Activated naive CD4-positive, alpha-beta T cell treated with anti-CD3 and anti-CD28 coated beads, Interleukin-2, amount 50 U/mL, for 16 hours (primary cell): ENCODE measurements around the gene LRTM2.

Source experiments
- DNase-seq: peaks from one replicate; pipeline ENCODE4 v3.0.0-alpha.2; 2020

LRTM2 gene

DNA sequence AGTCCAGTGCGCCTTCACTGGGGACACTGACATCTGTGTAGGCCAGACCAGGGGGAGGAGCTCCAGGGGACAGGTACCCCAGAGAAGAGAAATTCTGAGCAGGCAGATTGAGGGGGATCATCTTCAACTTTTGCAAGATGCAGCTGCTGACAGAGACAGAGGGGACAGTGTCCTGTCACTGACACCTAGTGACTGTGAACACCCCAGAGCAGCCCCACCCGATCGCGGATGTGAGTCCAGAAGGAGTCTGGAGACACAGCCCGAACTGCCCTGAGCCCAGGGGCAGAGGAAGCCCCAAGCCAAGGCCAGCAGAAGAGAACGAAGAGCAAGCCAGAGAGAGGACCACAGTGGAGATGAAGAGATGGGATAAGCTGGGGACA, 21.7 kb upstream of the LRTM2 start:
- no peak for DNase-seq

DNA sequence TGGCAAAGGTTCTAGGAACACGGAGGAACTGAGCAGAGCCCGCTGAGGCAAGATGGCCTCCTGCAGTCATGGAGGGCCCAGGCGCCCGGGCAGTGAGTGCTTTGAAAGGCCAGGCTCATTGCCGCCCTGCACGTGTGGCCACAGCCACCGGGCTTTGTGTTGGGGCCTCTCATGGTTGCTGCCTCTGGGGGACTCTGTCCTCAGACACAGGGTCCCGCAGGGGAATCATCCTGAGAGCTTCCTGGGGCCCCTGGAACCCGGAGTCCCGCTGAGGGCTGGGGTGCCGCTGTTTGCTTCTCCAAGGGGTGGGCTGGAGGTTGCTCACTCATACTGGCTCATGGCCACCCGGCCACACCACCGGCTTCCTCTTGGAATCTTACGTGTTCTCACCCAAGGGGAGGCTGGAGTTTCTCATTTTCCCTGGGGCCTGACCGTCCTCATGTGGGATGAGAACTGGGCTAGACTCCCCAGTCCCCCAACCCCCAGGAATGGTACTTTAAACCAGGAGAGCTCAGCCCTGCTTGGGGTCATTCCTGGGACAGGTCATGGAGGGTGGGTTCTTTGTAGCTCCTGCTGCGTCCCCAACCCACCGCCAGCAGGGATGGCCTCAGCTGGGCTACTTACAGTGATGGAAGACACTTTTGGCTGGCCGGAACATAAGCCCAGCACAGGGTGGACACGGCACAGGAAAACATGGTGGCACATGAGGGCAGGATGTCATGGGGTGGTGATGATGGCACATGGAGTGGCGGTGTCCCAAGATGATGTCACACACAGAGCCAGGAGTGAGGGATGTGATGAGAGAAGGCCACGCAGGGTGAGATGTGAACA, 21.1 kb upstream of the LRTM2 start:
- no peak for DNase-seq

DNA sequence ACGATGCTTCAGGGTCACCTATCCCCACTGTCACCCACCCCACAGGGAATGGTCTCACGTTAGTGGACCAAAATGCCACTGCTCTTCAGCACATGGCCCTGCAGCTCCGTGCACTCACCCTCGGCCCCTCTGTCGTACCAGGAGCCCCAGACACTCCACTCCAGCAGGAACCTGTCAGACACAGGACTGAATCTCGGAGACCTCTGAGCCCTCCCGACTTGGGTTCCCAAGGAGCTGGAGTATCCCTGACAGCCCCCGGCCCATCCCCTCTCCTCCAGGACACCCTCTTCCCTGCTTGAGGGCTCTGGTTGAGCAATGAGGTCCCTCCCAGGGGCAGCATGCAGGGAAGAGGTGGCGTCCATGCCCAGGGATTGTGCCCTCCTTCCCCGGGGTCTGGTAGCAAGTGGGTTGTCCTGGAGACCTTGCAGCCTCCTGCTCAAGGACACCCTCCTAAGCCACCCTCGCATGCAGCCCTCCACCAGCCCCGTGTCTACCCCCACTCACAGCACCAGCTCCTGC, 20.4 kb upstream of the LRTM2 start:
- no peak for DNase-seq

DNA sequence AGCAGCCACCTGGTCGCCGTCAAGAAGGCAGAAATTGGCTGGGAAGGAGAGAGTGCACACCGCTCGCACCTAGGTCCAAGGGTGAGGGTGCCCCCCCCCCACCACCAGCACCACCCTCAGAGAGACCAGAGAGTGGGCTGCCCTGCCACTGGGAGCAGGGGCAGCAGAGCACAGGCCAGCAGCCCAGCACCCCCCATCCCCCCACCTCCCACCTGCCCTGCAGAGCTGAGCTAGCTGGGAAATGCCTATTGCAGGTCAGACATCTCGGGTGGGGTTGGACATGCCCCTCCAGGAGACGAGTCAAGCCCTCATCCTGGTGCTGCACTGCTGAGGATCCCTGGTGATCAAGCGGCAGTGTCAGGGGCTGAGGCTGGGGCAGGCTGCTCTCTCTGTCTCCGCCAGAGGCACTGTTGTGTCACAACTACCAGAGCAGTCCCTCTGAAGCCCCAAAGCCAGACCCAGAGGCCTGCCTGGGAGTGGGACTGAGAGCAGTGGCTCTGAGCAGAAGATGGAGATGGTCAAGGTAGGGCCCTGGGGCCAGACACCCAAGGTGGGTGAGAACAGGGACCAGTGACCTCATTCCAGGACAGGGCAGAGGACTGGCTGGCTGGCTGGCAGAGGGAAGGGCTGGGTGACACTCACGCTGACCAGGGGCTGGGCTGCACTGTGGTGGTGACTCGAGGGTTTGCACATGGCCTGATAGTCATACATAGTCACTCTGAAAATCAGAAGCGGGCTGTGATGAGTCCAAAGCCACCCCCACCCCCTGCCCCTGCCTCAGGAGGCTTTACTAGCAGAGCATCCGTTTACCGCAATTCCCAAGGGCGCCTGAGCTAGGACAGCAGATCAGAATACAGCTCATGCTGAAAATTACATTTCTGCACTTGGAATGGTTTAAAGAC, 19.7 kb upstream of the LRTM2 start:
- DNase-seq, result no peak

DNA sequence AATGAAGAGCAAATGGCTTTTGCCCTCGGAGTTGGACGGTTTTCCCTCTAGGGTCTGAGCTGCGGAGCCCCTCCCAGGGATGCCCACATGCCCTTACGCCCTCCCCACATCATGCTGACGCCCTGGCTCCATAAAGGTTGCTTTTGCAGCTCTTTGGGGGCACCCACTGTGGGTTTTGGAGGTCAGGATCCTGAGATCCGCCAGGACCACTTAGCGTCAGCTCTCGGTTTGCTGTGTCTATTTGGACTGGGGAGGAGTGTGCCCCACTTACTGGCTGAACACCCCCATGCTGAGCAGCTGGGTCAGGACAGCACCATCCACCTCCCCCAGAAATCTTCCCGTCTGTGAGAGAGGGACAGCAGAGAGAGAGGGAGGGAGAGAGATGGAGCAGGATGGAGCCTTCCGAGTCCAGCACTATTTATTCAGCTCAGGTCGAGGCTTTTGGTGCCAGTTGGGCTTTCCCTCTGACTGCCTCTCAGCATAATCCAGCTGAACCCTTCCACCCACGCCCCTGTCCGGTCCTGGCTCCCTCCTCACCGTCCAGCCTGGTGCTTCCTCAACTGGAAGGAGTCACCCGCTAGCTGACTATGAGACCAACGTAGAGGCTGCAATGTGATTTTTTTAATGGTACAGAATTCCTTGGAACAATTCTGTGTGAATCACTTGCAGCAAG, 18.9 kb upstream of the LRTM2 start:
- DNase-seq, result no peak

- no peak for DNase-seq
Observed at GRCh38 chr12:1803736-1804135, 16.6 kb upstream of the LRTM2 start.

DNA sequence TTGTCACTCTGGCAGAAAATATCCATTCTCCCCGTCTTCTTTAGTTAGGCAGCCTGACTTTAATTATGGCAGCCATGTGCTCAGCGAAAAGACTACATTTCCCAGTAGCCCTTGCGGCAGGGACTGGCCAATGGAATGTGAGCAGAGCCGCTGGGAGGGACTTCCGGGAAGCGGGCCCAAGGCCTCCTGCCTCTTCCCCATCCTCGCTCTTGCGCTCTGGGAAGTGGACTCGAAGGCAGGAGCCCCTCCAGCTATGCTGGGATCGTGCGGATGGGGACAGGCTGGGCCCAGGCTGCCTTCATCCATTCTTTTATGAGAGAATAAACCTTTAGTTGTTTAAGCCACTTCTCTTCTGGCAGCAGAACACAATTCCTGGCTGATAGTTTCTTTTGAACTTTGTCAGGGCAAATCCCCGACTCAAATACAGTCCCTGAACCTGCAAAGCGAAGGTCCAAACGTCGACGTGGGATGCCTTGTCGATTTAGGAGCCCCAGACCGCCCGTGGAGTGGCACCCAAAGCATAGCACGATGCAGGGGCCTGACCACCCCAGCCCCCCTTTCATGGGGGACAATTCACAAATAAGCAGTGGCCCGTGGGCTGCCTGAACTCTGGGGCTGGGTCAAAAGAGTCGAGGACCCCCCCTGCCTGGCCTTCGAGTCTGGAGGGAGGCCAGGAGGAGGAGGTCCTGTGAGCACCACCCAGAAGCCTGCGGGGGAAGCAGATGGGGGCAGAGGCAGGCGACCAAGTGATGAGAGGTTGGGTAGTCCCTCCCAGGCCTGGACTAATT, 15.6 kb upstream of the LRTM2 start:
- DNase-seq, result peak; percentile 87

DNA sequence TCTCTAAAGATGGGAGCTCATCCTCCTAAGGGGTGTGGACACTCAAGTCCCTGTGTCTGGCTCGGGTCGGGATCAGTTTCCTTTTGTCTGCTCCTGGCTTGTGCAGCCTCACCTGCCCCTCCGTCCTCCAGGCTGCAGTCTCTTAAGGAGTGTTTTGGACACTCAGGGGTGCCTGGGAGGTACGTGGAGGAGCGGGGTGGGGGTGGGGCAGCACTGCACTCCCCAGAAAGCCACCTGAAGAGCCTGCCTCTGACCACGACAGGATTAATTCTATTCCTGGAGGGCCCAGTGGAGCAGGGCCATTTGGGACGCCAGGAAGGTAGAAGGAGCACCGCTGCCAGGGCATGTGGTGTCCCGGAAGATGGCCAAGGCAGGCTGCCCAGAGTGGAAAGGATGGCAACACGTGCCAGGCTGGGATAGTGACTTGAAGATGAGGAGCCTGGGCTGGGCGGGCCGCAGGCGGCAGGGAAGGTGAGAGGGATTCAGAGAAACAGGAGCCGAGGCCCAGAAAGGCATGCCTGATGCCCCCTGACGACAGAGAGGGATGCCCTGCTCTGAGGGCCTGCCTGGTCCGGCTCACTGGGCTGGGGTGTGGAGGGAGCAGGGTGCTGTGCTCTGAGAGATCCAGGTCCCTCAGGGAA, 14.8 kb upstream of the LRTM2 start:
- DNase-seq, result no peak

DNA sequence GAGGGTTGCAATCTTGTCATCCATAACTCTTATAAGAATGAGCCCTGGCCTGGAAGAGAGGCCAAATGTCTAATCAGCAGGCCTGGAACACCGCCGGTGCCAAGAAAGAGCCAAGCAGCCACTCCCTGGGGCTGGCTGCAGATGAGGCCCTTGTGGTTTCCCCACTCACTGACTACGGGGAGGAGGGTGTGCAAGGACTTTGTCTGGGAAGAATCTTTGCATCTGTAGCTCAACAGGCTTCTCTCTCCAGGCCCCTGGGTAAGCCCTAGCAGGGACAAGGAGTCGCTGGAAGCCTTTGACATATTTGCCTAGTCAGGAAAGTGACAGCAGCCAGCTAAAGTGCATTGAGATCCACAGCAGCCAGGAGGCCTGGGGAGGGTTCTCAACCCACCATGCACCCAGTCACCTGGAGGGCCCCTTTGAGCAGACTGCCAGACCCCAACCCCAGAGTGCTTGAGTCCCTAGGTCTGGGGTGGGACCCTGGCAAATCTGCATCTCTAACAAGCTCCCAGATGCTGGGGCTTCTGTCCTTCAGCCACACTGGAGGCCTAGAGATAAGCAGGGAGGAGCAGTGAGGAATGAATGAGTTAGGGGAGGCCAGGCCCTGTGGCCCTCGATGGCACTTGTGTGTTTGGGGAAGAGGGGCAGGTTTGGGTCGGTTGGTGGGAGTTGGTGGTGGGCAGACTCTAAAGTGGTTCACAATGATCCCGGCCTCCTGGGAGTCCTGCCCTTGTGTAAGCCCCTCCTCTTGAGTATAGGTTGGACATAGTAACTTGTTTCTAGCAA, 13.9 kb upstream of the LRTM2 start:
- no peak for DNase-seq

- no peak for DNase-seq
Observed at GRCh38 chr12:1807087-1807860, 13.1 kb upstream of the LRTM2 start.

GRCh38 chr12:1808036-1808797, 12.1 kb upstream of the LRTM2 start:
- DNase-seq, result no peak

- DNase-seq, result no peak
Observed at GRCh38 chr12:1808798-1809480, 11.4 kb upstream of the LRTM2 start.

- DNase-seq, result no peak
Observed at GRCh38 chr12:1809591-1810190, 10.7 kb upstream of the LRTM2 start.

GRCh38 chr12:1810201-1810930, 10.0 kb upstream of the LRTM2 start:
- DNase-seq, result no peak

- DNase-seq, result no peak
Observed at GRCh38 chr12:1810931-1811280, 9.5 kb upstream of the LRTM2 start.

GRCh38 chr12:1811281-1811947, 9.0 kb upstream of the LRTM2 start:
- DNase-seq, result peak; percentile 39

- no peak for DNase-seq
Observed at GRCh38 chr12:1811948-1812291, 8.4 kb upstream of the LRTM2 start.
